ENCODE results near the gene ZNF222. TPM values are rescaled to one million over a fixed set of nuclear protein-coding genes. Genes with fewer than 3 reads are reported as not detected.

The ZNF222 gene
- total and polyA plus RNA-seq, 2 of the 8 experiments (the other 6 are each of a cell fraction or from before 2014, with no cell fraction given), result 1.7 to 3.4 TPM

GRCh38 chr19:43984687-43985000, 40.5 kb upstream of the ZNF222 start (continued):
- TF ChIP-seq RAD21 (IDR thresholded peaks at IDR 0.05 in 1 of 2, conservative IDR thresholded peaks at IDR 0.05 in 1 of 2; ENCODE audit: low read depth in 2 of 2, low read length in 2 of 2) (no peak), EGR1 (IDR thresholded peaks at IDR 0.05; ENCODE audit: borderline replicate concordance, low read depth, low read length) (no peak), RXRA (IDR thresholded peaks at IDR 0.05; ENCODE audit: insufficient read depth, low read depth, low read length) (no peak), MAX (IDR thresholded peaks at IDR 0.05) (no peak), ZNF274 (IDR thresholded peaks at IDR 0.05; ENCODE audit: borderline replicate concordance, extremely low read depth, low read length) (no peak), SRF (IDR thresholded peaks at IDR 0.05; ENCODE audit: low read depth, low read length) (no peak)

Measured in H1 (cell line).